Lung (tissue), 12 donors: ENCODE measurements around the gene BTG4. TPM values are rescaled to one million over a fixed set of nuclear protein-coding genes. Genes with fewer than 3 reads are reported as not detected.

Experiments
- ATAC-seq: fragments of 200-7000 bp; cut with Tn5 transposase; one replicate; pipeline ENCODE4 v1.9.1; 2020; ENCODE audit warnings: moderate number of reproducible peaks; ENCODE audit not compliant: insufficient read depth, low FRiP score
- DNase-seq, 3 donors: peaks; one replicate each; pipeline ENCODE4 v3.0.0-alpha.2; 2013 to 2017
- H3K27ac ChIP-seq, 2 donors: one replicate each; pipeline ENCODE4 v1.5.1; 2013; ENCODE audit warnings: mild to moderate bottlenecking in 2 of 2, moderate library complexity in 2 of 2, control low read depth in 1 of 2, inconsistent platforms in 1 of 2, low read depth in 1 of 2, low read length in 1 of 2
- H3K27me3 ChIP-seq, 3 donors: one replicate each; pipeline ENCODE4 v1.5.1; 2013; ENCODE audit warnings: low read length in 2 of 3; ENCODE audit not compliant: control insufficient read depth in 3 of 3, insufficient read depth in 3 of 3
- H3K36me3 ChIP-seq, 4 donors: one replicate each; pipeline ENCODE4 v1.5.1; 2013; ENCODE audit warnings: low read length in 4 of 4, mild to moderate bottlenecking in 1 of 4, moderate library complexity in 1 of 4; ENCODE audit not compliant: control insufficient read depth in 4 of 4, insufficient read depth in 4 of 4
- H3K4me1 ChIP-seq, 5 donors: one replicate each; pipeline ENCODE4 v1.5.1; 2013; ENCODE audit warnings: low read length in 5 of 5, mild to moderate bottlenecking in 2 of 5, moderate library complexity in 1 of 5; ENCODE audit not compliant: control insufficient read depth in 5 of 5, insufficient read depth in 5 of 5
- H3K4me3 ChIP-seq: one replicate; pipeline ENCODE4 v1.5.1; 2013; ENCODE audit warnings: mild to moderate bottlenecking, control low read depth, moderate library complexity
- H3K9ac ChIP-seq, 2 donors: one replicate each; pipeline ENCODE4 v1.5.1; 2013; ENCODE audit warnings: low read length in 2 of 2, control low read depth in 1 of 2; ENCODE audit not compliant: insufficient read depth in 1 of 2
- H3K9me3 ChIP-seq, 4 donors: one replicate each; pipeline ENCODE4 v1.5.1; 2013; ENCODE audit warnings: low read length in 3 of 4, mild to moderate bottlenecking in 1 of 4, moderate library complexity in 1 of 4; ENCODE audit not compliant: control insufficient read depth in 4 of 4, insufficient read depth in 3 of 4
- WGBS, 2 donors: extraction: QIAGEN DNeasy Blood & Tissue Kit; methylation state at CpG; one replicate each; pipeline ENCODE4 v1.1.7; 2013; 5-methylcytosine and 5-hydroxymethylcytosine counted together
- polyA plus RNA-seq, 2 donors: library from polyadenylated mRNA; stranded (reverse); fragments of 200-250 nt; gene quantifications; one replicate each; pipeline ENCODE4 v1.2.1, GENCODE V29; 2013
- total RNA-seq, 2 donors: library from RNA; depleted of rRNA in 1 of 2; stranded (reverse); fragments of >200 nt in 1 of 2; gene quantifications; one replicate each; pipeline ENCODE4 v1.2.1, GENCODE V29; 2014 to 2021
- TF ChIP-seq, protein P1 (sequence below): IDR thresholded peaks from 2 replicates; pipeline ENCODE4 v1.5.1; 2012; ENCODE audit warnings: mild to moderate bottlenecking; ENCODE audit errors: control extremely low read depth, extremely low read depth
- donor health status: control.
- donor health status: control.
- donor health status: Bipolar disorder and iron deficiency.
- donor health status: healthy.
- donor health status: DM: yes; HTN: yes; CAD: no.

The BTG4 gene
- total and polyA plus RNA-seq, 4 donors = 0.23 to 1.5 (median 0.52) TPM

DNA sequence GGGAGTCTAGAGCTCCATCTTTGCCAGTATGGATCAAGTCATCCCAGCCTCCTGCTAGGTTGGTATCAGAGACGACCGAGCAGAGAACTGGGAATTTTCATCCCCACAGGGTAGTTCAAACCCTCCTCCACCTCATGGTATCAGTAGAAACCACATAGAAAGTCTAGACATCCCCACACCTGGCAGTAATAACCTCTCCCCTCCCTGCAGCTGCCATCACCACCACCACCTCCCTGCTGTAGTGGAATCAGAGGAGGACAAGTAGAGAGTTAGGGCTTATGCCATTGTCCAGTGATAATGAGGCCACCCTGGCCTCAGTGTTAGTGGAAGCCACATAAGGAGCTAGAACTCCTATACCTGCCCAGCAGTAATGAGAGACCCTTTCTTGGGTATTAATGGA, 34.3 kb downstream of the BTG4 start:
- no peak overlapping the region for H3K27ac ChIP-seq
- peaks cover 0 to 7% (median 1%) of the 10 kb centered on the region in 4 donors for H3K9me3 ChIP-seq
- H3K9ac ChIP-seq = no peak overlapping the region
- TF ChIP-seq, protein P1, sequence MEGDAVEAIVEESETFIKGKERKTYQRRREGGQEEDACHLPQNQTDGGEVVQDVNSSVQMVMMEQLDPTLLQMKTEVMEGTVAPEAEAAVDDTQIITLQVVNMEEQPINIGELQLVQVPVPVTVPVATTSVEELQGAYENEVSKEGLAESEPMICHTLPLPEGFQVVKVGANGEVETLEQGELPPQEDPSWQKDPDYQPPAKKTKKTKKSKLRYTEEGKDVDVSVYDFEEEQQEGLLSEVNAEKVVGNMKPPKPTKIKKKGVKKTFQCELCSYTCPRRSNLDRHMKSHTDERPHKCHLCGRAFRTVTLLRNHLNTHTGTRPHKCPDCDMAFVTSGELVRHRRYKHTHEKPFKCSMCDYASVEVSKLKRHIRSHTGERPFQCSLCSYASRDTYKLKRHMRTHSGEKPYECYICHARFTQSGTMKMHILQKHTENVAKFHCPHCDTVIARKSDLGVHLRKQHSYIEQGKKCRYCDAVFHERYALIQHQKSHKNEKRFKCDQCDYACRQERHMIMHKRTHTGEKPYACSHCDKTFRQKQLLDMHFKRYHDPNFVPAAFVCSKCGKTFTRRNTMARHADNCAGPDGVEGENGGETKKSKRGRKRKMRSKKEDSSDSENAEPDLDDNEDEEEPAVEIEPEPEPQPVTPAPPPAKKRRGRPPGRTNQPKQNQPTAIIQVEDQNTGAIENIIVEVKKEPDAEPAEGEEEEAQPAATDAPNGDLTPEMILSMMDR = no peak
- no peaks in the 10 kb centered on the region for H3K27me3 ChIP-seq
- H3K4me3 ChIP-seq = no peak overlapping the region
- DNase-seq = no peak
- H3K4me1 ChIP-seq = peaks cover 0 to 11% (median 0%) of the 10 kb centered on the region in 5 donors
- ATAC-seq = no peak
- H3K36me3 ChIP-seq = no peaks in the 10 kb centered on the region
- whole genome bisulfite sequencing, 2 donors = 92 to 97% methylated on average over 2 of the region's 2 CpGs

DNA sequence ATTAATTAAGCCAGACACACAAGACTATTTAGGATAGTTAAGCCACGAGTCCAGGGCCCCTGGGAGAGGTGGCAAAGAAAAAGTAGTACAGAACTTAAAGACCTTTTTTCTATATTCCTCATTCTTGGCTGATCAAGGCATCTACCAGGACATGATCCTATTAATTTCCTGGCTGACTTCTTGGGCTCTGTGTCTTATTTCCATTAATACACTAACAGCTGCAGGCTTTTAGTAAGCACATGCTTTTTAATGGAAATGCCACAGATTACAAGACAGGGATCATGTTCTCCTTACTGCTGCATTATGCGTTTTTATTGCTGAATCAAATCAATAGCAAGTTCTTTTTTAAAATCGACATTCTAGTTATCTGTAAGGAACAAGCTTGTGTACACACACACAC, 35.2 kb downstream of the BTG4 start:
- H3K36me3 ChIP-seq = no peaks in the 10 kb centered on the region
- WGBS, 2 donors = 68 to 78% methylated on average over 3 of the region's 3 CpGs
- DNase-seq (peak in 2 of 3 donors; percentile 69 to 77), ATAC-seq (no peak)
- H3K4me1 ChIP-seq = peaks cover 0 to 11% (median 0%) of the 10 kb centered on the region in 5 donors
- no peak overlapping the region for H3K4me3 ChIP-seq
- no peak overlapping the region for H3K27ac ChIP-seq
- TF ChIP-seq, protein P1 = no peak
- no peaks in the 10 kb centered on the region for H3K27me3 ChIP-seq
- no peak overlapping the region for H3K9ac ChIP-seq
- H3K9me3 ChIP-seq = peaks cover 0 to 7% (median 0%) of the 10 kb centered on the region in 4 donors

DNA sequence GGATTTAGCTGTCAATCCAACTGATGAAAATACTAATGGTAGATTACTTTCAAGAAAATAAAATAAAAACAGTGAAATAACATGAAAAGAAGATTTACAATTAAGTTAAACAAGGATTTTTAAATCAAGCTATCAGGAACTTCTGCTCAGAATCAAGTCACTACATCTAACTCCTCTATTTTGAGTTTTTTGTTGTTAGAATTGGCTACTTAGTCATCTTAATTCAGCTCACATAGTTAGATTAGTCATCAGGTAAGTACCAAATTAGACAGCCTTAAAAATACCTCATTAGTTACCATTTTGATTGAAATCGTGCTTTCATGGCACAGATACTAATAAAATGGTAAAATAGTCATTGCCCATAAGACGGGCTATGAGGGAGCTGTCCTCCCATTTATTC, 35.8 kb downstream of the BTG4 start:
- Histone ChIP-seq H3K27ac (no peak overlapping the region), H3K9me3 (peaks cover 0 to 7% (median 0%) of the 10 kb centered on the region in 4 donors), H3K4me3 (no peak overlapping the region), H3K9ac (no peak overlapping the region), H3K27me3 (no peaks in the 10 kb centered on the region), H3K4me1 (peaks cover 0 to 11% (median 0%) of the 10 kb centered on the region in 5 donors), H3K36me3 (no peaks in the 10 kb centered on the region)
- ATAC-seq (no peak), DNase-seq (no peak)
- TF ChIP-seq, protein P1 = no peak
- WGBS, 2 donors = 37 to 44% methylated on average over 2 of the region's 2 CpGs

DNA sequence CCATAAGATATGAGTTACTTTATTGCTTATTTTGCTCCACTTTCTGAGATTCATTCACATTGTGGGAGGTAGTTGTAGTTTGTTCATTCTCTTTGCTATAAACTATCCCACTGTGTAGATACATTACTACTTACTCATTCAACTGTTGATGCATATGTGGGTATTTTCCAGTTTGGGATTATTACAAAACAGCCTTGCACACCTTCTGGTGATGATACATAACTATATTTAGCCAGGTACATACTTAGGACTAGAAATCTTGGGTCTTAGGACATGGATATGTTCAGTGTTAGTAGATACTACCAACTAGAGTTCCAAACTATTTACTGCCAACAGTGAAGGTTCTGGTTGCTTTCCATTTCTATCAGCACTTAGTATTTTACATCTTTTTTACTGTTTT, 37.8 kb downstream of the BTG4 start:
- Histone ChIP-seq H3K9ac (no peak overlapping the region), H3K27me3 (no peaks in the 10 kb centered on the region), H3K27ac (no peak overlapping the region), H3K4me3 (no peak overlapping the region), H3K36me3 (no peaks in the 10 kb centered on the region), H3K9me3 (peaks cover 0 to 7% (median 0%) of the 10 kb centered on the region in 4 donors), H3K4me1 (peaks cover 0 to 11% (median 0%) of the 10 kb centered on the region in 5 donors)
- no peak for ATAC-seq
- DNase-seq = no peak
- TF ChIP-seq, protein P1 = no peak
